Upper lobe of left lung (tissue), 6 donors: ENCODE data around the gene PPP1R12A. TPM values are rescaled to one million over a fixed set of nuclear protein-coding genes. Genes with fewer than 3 reads are reported as not detected.
A peak's percentile ranks its signal among the peaks of the same experiment; 100 is the strongest.

Experiments used
- ATAC-seq, 2 donors: fragments of 200-7000 bp; cut with Tn5 transposase; one replicate each; pipeline ENCODE4 v1.9.1; 2022; ENCODE audit warnings: mild to moderate bottlenecking in 2 of 2, moderate library complexity in 2 of 2; ENCODE audit not compliant: low FRiP score in 2 of 2
- DNase-seq, 2 donors: peaks; one replicate each; pipeline ENCODE4 v3.0.0-alpha.2; 2019 to 2020
- H3K27ac ChIP-seq, 4 donors: fragments of 200-600 bp; sonication (generic); one replicate each; pipeline ENCODE4 v1.5.1; 2016 to 2019
- H3K27me3 ChIP-seq, 4 donors: fragments of 200-600 bp; sonication (generic); one replicate each; pipeline ENCODE4 v1.5.1; 2017 to 2019
- H3K36me3 ChIP-seq, 4 donors: fragments of 200-600 bp; sonication (generic); one replicate each; pipeline ENCODE4 v1.5.1; 2016 to 2019
- H3K4me1 ChIP-seq, 4 donors: fragments of 200-600 bp; sonication (generic); one replicate each; pipeline ENCODE4 v1.5.1; 2018 to 2019
- H3K4me3 ChIP-seq, 4 donors: fragments of 200-600 bp; sonication (generic); one replicate each; pipeline ENCODE4 v1.5.1; 2017 to 2019; ENCODE audit warnings: mild to moderate bottlenecking in 2 of 4, moderate library complexity in 1 of 4
- H3K9me3 ChIP-seq, 4 donors: fragments of 200-600 bp; sonication (generic); one replicate each; pipeline ENCODE4 v1.5.1; 2018 to 2019
- EP300 ChIP-seq, 4 donors: sonication (generic); formaldehyde crosslinking; IDR thresholded peaks; one replicate each; pipeline ENCODE4 v1.5.1; 2017; ENCODE audit warnings: antibody characterized with exemption in 4 of 4, control low read depth in 2 of 4
- POLR2A ChIP-seq, 4 donors: fragments of 450-650 bp; IDR thresholded peaks; one replicate each; pipeline ENCODE4 v1.5.1; 2016 to 2017; ENCODE audit warnings: antibody characterized with exemption in 4 of 4, mild to moderate bottlenecking in 2 of 4
- POLR2AphosphoS5 ChIP-seq, 2 donors: sonication (generic); formaldehyde crosslinking; IDR thresholded peaks; one replicate each; pipeline ENCODE4 v1.5.1; 2017; ENCODE audit warnings: antibody characterized with exemption in 2 of 2
- WGBS, 2 donors: methylation state at CpG; one replicate each; pipeline ENCODE4 v1.1.5; 2017 to 2018; 5-methylcytosine and 5-hydroxymethylcytosine counted together
- total RNA-seq, 6 donors: library from RNA; depleted of rRNA in 4 of 6; stranded (reverse); fragments of >200 nt in 4 of 6; gene quantifications; one replicate each; pipeline versions ENCODE4 v1.1.0 to v1.2.1, GENCODE V29; 2016 to 2021
- TF ChIP-seq, protein P1 (sequence below), 6 experiments: fragments of 450-650 bp in 4 of 6; fragments of 200-600 bp in 2 of 6; sonication (generic) in 2 of 6; IDR thresholded peaks; one replicate each; pipeline ENCODE4 v1.5.1; 2016 to 2019; ENCODE audit warnings: antibody characterized with exemption in 6 of 6
- donor health status: DM: no; HTN: no; CAD: no; lungs with moderate emphysema.
- donor health status: DM: no; HTN: yes; CAD: no; lungs with severe emphysema.

PPP1R12A gene
- total RNA-seq, 6 donors from 2014 or later: 50.7 to 234 (median 90.4) TPM

DNA sequence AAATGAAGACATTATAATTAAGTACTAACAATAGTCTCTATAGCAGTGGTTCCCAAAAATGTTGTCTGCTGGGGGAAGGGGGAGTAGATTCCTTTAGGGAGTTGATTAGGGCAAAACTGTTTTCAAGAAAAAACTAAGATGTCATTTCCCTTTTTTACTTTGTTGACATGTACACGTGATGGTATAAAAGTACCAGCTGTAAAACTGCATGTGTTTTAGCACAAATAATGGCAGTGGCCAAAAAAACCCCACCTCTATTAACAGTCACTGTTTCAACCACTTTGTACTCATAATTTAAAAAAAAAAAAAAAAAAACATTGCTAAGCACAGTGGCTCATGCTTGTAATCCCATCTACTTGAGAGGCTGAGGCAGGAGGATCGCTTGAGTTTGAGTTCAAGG is 61.7 kb downstream of the PPP1R12A start:
- Histone ChIP-seq H3K36me3 (peaks cover 0 to 9% (median 0%) of the 10 kb centered on the region in 4 donors), H3K4me1 (peaks cover 6 to 44% (median 18%) of the 10 kb centered on the region in 4 donors), H3K27me3 (no peaks in the 10 kb centered on the region), H3K9me3 (no peaks in the 10 kb centered on the region), H3K4me3 (no peak overlapping the region), H3K27ac (no peak overlapping the region)
- TF ChIP-seq, protein P1, sequence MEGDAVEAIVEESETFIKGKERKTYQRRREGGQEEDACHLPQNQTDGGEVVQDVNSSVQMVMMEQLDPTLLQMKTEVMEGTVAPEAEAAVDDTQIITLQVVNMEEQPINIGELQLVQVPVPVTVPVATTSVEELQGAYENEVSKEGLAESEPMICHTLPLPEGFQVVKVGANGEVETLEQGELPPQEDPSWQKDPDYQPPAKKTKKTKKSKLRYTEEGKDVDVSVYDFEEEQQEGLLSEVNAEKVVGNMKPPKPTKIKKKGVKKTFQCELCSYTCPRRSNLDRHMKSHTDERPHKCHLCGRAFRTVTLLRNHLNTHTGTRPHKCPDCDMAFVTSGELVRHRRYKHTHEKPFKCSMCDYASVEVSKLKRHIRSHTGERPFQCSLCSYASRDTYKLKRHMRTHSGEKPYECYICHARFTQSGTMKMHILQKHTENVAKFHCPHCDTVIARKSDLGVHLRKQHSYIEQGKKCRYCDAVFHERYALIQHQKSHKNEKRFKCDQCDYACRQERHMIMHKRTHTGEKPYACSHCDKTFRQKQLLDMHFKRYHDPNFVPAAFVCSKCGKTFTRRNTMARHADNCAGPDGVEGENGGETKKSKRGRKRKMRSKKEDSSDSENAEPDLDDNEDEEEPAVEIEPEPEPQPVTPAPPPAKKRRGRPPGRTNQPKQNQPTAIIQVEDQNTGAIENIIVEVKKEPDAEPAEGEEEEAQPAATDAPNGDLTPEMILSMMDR (IDR thresholded peaks at IDR 0.05): no peak
- TF ChIP-seq POLR2AphosphoS5 (IDR thresholded peaks at IDR 0.05) (no peak), POLR2A (IDR thresholded peaks at IDR 0.05) (no peak), EP300 (IDR thresholded peaks at IDR 0.05) (no peak)
- DNase-seq (no peak), ATAC-seq (no peak)
- WGBS, 2 donors: 60 to 61% methylated on average over 2 of the region's 2 CpGs

GRCh38 chr12:79871621-79872020 is 63.3 kb downstream of the PPP1R12A start:
- no peak overlapping the region for H3K4me3 ChIP-seq
- peak in 1 of 2 donors; percentile 34 for ATAC-seq
- no peak for DNase-seq
- peaks cover 6 to 44% (median 18%) of the 10 kb centered on the region in 4 donors for H3K4me1 ChIP-seq
- peak overlapping the region in 2 of 4 donors; percentile 47 to 71 for H3K27ac ChIP-seq
- no peaks in the 10 kb centered on the region for H3K27me3 ChIP-seq
- no peaks in the 10 kb centered on the region for H3K9me3 ChIP-seq
- H3K36me3 ChIP-seq: peaks cover 0 to 22% (median 0%) of the 10 kb centered on the region in 4 donors
- 50 to 51% methylated on average over 7 of the region's 7 CpGs for WGBS, 2 donors
- TF ChIP-seq EP300 (IDR thresholded peaks at IDR 0.05) (no peak), POLR2A (IDR thresholded peaks at IDR 0.05) (no peak), POLR2AphosphoS5 (IDR thresholded peaks at IDR 0.05) (no peak)
- TF ChIP-seq, protein P1 (IDR thresholded peaks at IDR 0.05): no peak

GRCh38 chr12:79870916-79871315 is 64.0 kb downstream of the PPP1R12A start:
- H3K27ac ChIP-seq: peak overlapping the region in 2 of 4 donors; percentile 47 to 71
- TF ChIP-seq POLR2A (IDR thresholded peaks at IDR 0.05): no peak
- TF ChIP-seq EP300 (IDR thresholded peaks at IDR 0.05): no peak
- TF ChIP-seq, protein P1 (IDR thresholded peaks at IDR 0.05): no peak
- no peak for TF ChIP-seq POLR2AphosphoS5 (IDR thresholded peaks at IDR 0.05)
- H3K9me3 ChIP-seq: no peaks in the 10 kb centered on the region
- H3K36me3 ChIP-seq: peaks cover 0 to 22% (median 0%) of the 10 kb centered on the region in 4 donors
- no peak overlapping the region for H3K4me3 ChIP-seq
- H3K4me1 ChIP-seq: peaks cover 6 to 38% (median 18%) of the 10 kb centered on the region in 4 donors
- DNase-seq (no peak), ATAC-seq (no peak)
- H3K27me3 ChIP-seq: no peaks in the 10 kb centered on the region

- DNase-seq: no peak
- 80 to 94% methylated on average over 8 of the region's 8 CpGs for WGBS, 2 donors
- no peak for ATAC-seq
- no peak for TF ChIP-seq POLR2AphosphoS5 (IDR thresholded peaks at IDR 0.05)
- TF ChIP-seq POLR2A (IDR thresholded peaks at IDR 0.05): no peak
- TF ChIP-seq, protein P1 (IDR thresholded peaks at IDR 0.05): no peak
- TF ChIP-seq EP300 (IDR thresholded peaks at IDR 0.05): no peak
- no peaks in the 10 kb centered on the region for H3K9me3 ChIP-seq
- H3K27me3 ChIP-seq: no peaks in the 10 kb centered on the region
- peaks cover 0 to 7% (median 2%) of the 10 kb centered on the region in 4 donors for H3K4me1 ChIP-seq
- H3K4me3 ChIP-seq: no peak overlapping the region
- no peak overlapping the region for H3K27ac ChIP-seq
- H3K36me3 ChIP-seq: peaks cover 0 to 6% (median 0%) of the 10 kb centered on the region in 4 donors
Measured at GRCh38 chr12:79859646-79860045, 75.3 kb downstream of the PPP1R12A start.

DNA sequence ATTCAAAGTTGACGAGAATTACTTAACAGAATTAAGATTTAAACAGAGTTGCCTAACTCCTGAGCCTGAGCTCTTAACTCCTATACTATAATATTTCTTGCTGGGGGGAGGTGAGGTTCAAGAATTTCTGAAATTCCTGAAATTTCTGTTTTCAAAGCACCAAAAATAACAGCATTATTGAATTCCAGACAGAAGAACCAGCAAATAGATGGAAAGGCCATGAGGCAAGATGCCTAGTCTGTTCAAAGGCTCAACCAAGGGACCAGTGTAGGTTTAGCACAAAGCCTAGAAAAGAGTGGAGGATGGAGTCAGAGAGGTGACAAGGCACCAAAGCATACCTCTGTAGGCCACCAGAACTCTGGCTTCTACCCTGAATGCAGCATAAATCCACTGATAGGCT is 76.4 kb downstream of the PPP1R12A start:
- H3K27ac ChIP-seq: no peak overlapping the region
- no peak for ATAC-seq

More for the DNA sequence above, 76.4 kb downstream of the PPP1R12A start:
- H3K4me1 ChIP-seq: peaks cover 0 to 7% (median 2%) of the 10 kb centered on the region in 4 donors
- WGBS, 2 donors: 75 to 85% methylated on average over 1 of the region's 1 CpG
- no peaks in the 10 kb centered on the region for H3K9me3 ChIP-seq
- H3K27me3 ChIP-seq: no peaks in the 10 kb centered on the region
- no peak overlapping the region for H3K4me3 ChIP-seq
- peaks cover 0 to 6% (median 0%) of the 10 kb centered on the region in 4 donors for H3K36me3 ChIP-seq
- no peak for DNase-seq
- TF ChIP-seq, protein P1 (IDR thresholded peaks at IDR 0.05): no peak
- TF ChIP-seq POLR2A (IDR thresholded peaks at IDR 0.05) (no peak), POLR2AphosphoS5 (IDR thresholded peaks at IDR 0.05) (no peak), EP300 (IDR thresholded peaks at IDR 0.05) (no peak)
